ENCODE measurements around the gene PROCA1.

GRCh38 chr17:28740406-28741357 is 29.0 kb upstream of the PROCA1 start:
- no peak for TF ChIP-seq EZH2 (IDR thresholded peaks at IDR 0.05)
- no peak for TF ChIP-seq CTCF (IDR thresholded peaks at IDR 0.05)
